Nephron (organoid): ENCODE data around the gene SLC4A8.

Experiments
- H3K27ac Mint-ChIP-seq, 3 experiments: 2 replicates each; pipeline ENCODE4 v1.8.0; 2020; ENCODE audit warnings: mixed read lengths in 3 of 3, mild to moderate bottlenecking in 2 of 3, moderate library complexity in 1 of 3
- H3K27me3 Mint-ChIP-seq: 2 replicates; pipeline ENCODE4 v1.8.0; 2021; ENCODE audit warnings: low read depth, mild to moderate bottlenecking, moderate library complexity, mixed read lengths
- H3K36me3 Mint-ChIP-seq: 2 replicates; pipeline ENCODE4 v1.8.0; 2020; ENCODE audit warnings: low read depth, mixed read lengths
- H3K4me1 Mint-ChIP-seq: 2 replicates; pipeline ENCODE4 v1.8.0; 2020; ENCODE audit warnings: mixed read lengths
- H3K4me3 Mint-ChIP-seq, 3 experiments: 2 replicates each; pipeline ENCODE4 v1.8.0; 2020; ENCODE audit warnings: mild to moderate bottlenecking in 3 of 3, mixed read lengths in 3 of 3, moderate library complexity in 2 of 3
- H3K9me3 Mint-ChIP-seq: 2 replicates; pipeline ENCODE4 v1.8.0; 2020; ENCODE audit warnings: mixed read lengths
- CTCF ChIP-seq, 3 experiments: fragments of 200-600 bp; sonication (generic); IDR thresholded peaks; one replicate each; pipeline ENCODE4 v1.5.0; 2021; ENCODE audit warnings: antibody characterized with exemption in 3 of 3; ENCODE audit not compliant: unreplicated experiment in 3 of 3

SLC4A8 gene

GRCh38 chr12:51546097-51546496 is 121.5 kb downstream of the SLC4A8 start:
- Mint-ChIP-seq H3K27ac (no peak overlapping the region), H3K27me3 (peaks cover 33% of the 10 kb centered on the region), H3K4me1 (peaks cover 6% of the 10 kb centered on the region), H3K4me3 (no peak overlapping the region), H3K36me3 (no peaks in the 10 kb centered on the region), H3K9me3 (peaks cover 5% of the 10 kb centered on the region)
- no peak for TF ChIP-seq CTCF (IDR thresholded peaks at IDR 0.05; ENCODE audit: unreplicated experiment in 3 of 3)

- H3K4me1 Mint-ChIP-seq, result peaks cover 6% of the 10 kb centered on the region
- no peak overlapping the region for H3K4me3 Mint-ChIP-seq
- H3K9me3 Mint-ChIP-seq, result peaks cover 9% of the 10 kb centered on the region
- H3K27me3 Mint-ChIP-seq, result peaks cover 24% of the 10 kb centered on the region
- no peak overlapping the region for H3K27ac Mint-ChIP-seq
- H3K36me3 Mint-ChIP-seq, result no peaks in the 10 kb centered on the region
- no peak for TF ChIP-seq CTCF (IDR thresholded peaks at IDR 0.05; ENCODE audit: unreplicated experiment in 3 of 3)
Measured at GRCh38 chr12:51547606-51548005, 123.0 kb downstream of the SLC4A8 start.

GRCh38 chr12:51548241-51548640 is 123.6 kb downstream of the SLC4A8 start:
- H3K27ac Mint-ChIP-seq, result no peak overlapping the region
- no peak overlapping the region for H3K4me3 Mint-ChIP-seq
- peaks cover 6% of the 10 kb centered on the region for H3K4me1 Mint-ChIP-seq
- no peak for TF ChIP-seq CTCF (IDR thresholded peaks at IDR 0.05; ENCODE audit: unreplicated experiment in 3 of 3)
- H3K36me3 Mint-ChIP-seq, result no peaks in the 10 kb centered on the region
- peaks cover 9% of the 10 kb centered on the region for H3K9me3 Mint-ChIP-seq
- peaks cover 21% of the 10 kb centered on the region for H3K27me3 Mint-ChIP-seq

- Mint-ChIP-seq H3K27me3 (peaks cover 11% of the 10 kb centered on the region), H3K9me3 (peaks cover 14% of the 10 kb centered on the region), H3K27ac (no peak overlapping the region), H3K4me1 (peaks cover 6% of the 10 kb centered on the region), H3K4me3 (no peak overlapping the region), H3K36me3 (no peaks in the 10 kb centered on the region)
- no peak for TF ChIP-seq CTCF (IDR thresholded peaks at IDR 0.05; ENCODE audit: unreplicated experiment in 3 of 3)
Measured at GRCh38 chr12:51549637-51550036, 125.0 kb downstream of the SLC4A8 start.
